SK-N-MC (cell line): ENCODE measurements around the gene TRANK1.

Source experiments
- DNase-seq: peaks from one replicate; pipeline ENCODE4 v3.0.0-alpha.2; 2011; ENCODE audit warnings: low read depth, low spot score
- H3K27ac ChIP-seq: fragments of 200-600 bp; sonication (generic); 2 replicates; pipeline ENCODE4 v1.5.1; 2016; ENCODE audit warnings: mixed run types
- H3K36me3 ChIP-seq: fragments of 200-600 bp; sonication (generic); 2 replicates; pipeline ENCODE4 v1.6.1; 2017; ENCODE audit warnings: antibody characterized with exemption, low read length, mixed read lengths; ENCODE audit not compliant: insufficient read depth
- H3K4me3 ChIP-seq: fragments of 200-600 bp; sonication (generic); 2 replicates; pipeline ENCODE4 v1.5.1; 2016
- H3K9ac ChIP-seq: fragments of 200-600 bp; sonication (generic); 2 replicates; pipeline ENCODE4 v1.8.0; 2017; ENCODE audit warnings: mixed run types, mixed read lengths; ENCODE audit not compliant: insufficient read length
- H3K9me3 ChIP-seq: fragments of 200-600 bp; sonication (generic); 2 replicates; pipeline ENCODE4 v1.6.1; 2017; ENCODE audit warnings: low read depth, mild to moderate bottlenecking, antibody characterized with exemption, low read length, moderate library complexity, mixed read lengths
- EZH2 ChIP-seq: fragments of 200-600 bp; sonication (generic); IDR thresholded peaks from one replicate; pipeline ENCODE4 v1.6.1; 2017; ENCODE audit warnings: antibody characterized with exemption
- FOXP2 ChIP-seq: optimal IDR thresholded peaks from 2 replicates; pipeline ENCODE3; 2011; ENCODE audit warnings: mild to moderate bottlenecking, moderate library complexity; ENCODE audit not compliant: insufficient read depth; ENCODE audit errors: extremely low read length, control extremely low read depth
- POLR2AphosphoS5 ChIP-seq: IDR thresholded peaks from 2 replicates; pipeline ENCODE4 v1.6.1; 2012; ENCODE audit warnings: mild to moderate bottlenecking, low read depth, low read length, borderline replicate concordance

The TRANK1 gene

GRCh38 chr3:36842275-36842674 lies 102.6 kb downstream of the TRANK1 start:
- TF ChIP-seq POLR2AphosphoS5 (no peak), EZH2 (no peak), FOXP2 (no peak)
- no peak for DNase-seq
- Histone ChIP-seq H3K9ac (no peak overlapping the region), H3K27ac (no peak overlapping the region), H3K9me3 (no peaks in the 10 kb centered on the region), H3K36me3 (no peaks in the 10 kb centered on the region), H3K4me3 (no peak overlapping the region)

- TF ChIP-seq FOXP2 (no peak), POLR2AphosphoS5 (no peak), EZH2 (no peak)
- no peak for DNase-seq
- no peaks in the 10 kb centered on the region for H3K36me3 ChIP-seq
- H3K4me3 ChIP-seq = no peak overlapping the region
- no peaks in the 10 kb centered on the region for H3K9me3 ChIP-seq
- no peak overlapping the region for H3K9ac ChIP-seq
- no peak overlapping the region for H3K27ac ChIP-seq
These were observed 104.4 kb downstream of the TRANK1 start for GRCh38 chr3:36840453-36840921.

- DNase-seq = no peak
- Histone ChIP-seq H3K36me3 (no peaks in the 10 kb centered on the region), H3K4me3 (no peak overlapping the region), H3K9ac (no peak overlapping the region), H3K9me3 (no peaks in the 10 kb centered on the region), H3K27ac (no peak overlapping the region)
- TF ChIP-seq FOXP2 (no peak), POLR2AphosphoS5 (no peak), EZH2 (no peak)
These were observed 107.8 kb downstream of the TRANK1 start for GRCh38 chr3:36837089-36837488.

GRCh38 chr3:36833160-36833814 lies 111.6 kb downstream of the TRANK1 start:
- DNase-seq = no peak
- TF ChIP-seq FOXP2 (no peak), POLR2AphosphoS5 (no peak), EZH2 (no peak)
- Histone ChIP-seq H3K36me3 (no peaks in the 10 kb centered on the region), H3K27ac (no peak overlapping the region), H3K9ac (no peak overlapping the region), H3K4me3 (no peak overlapping the region), H3K9me3 (no peaks in the 10 kb centered on the region)

- TF ChIP-seq POLR2AphosphoS5 = no peak
- no peak for TF ChIP-seq EZH2
- no peak for TF ChIP-seq FOXP2
- DNase-seq = no peak
- Histone ChIP-seq H3K4me3 (no peak overlapping the region), H3K9me3 (no peaks in the 10 kb centered on the region), H3K36me3 (no peaks in the 10 kb centered on the region), H3K9ac (no peak overlapping the region), H3K27ac (no peak overlapping the region)
These were observed 112.4 kb downstream of the TRANK1 start for GRCh38 chr3:36832406-36832805.

GRCh38 chr3:36827133-36827532 lies 117.7 kb downstream of the TRANK1 start:
- Histone ChIP-seq H3K4me3 (no peak overlapping the region), H3K27ac (no peak overlapping the region), H3K36me3 (no peaks in the 10 kb centered on the region), H3K9ac (no peak overlapping the region), H3K9me3 (no peaks in the 10 kb centered on the region)
- TF ChIP-seq EZH2 (no peak), POLR2AphosphoS5 (no peak), FOXP2 (no peak)
- no peak for DNase-seq

GRCh38 chr3:36826240-36826639 lies 118.6 kb downstream of the TRANK1 start:
- Histone ChIP-seq H3K9me3 (no peaks in the 10 kb centered on the region), H3K4me3 (no peak overlapping the region), H3K36me3 (no peaks in the 10 kb centered on the region), H3K27ac (no peak overlapping the region), H3K9ac (no peak overlapping the region)
- no peak for DNase-seq
- no peak for TF ChIP-seq EZH2
- no peak for TF ChIP-seq POLR2AphosphoS5
- TF ChIP-seq FOXP2 = no peak

GRCh38 chr3:36824443-36824842 lies 120.4 kb downstream of the TRANK1 start:
- Histone ChIP-seq H3K9me3 (no peaks in the 10 kb centered on the region), H3K9ac (no peak overlapping the region), H3K4me3 (no peak overlapping the region), H3K27ac (no peak overlapping the region), H3K36me3 (no peaks in the 10 kb centered on the region)
- TF ChIP-seq POLR2AphosphoS5 (no peak), FOXP2 (no peak), EZH2 (no peak)
- DNase-seq = no peak

GRCh38 chr3:36823806-36824205 lies 121.0 kb downstream of the TRANK1 start:
- Histone ChIP-seq H3K9ac (no peak overlapping the region), H3K9me3 (no peaks in the 10 kb centered on the region), H3K27ac (no peak overlapping the region), H3K36me3 (no peaks in the 10 kb centered on the region), H3K4me3 (no peak overlapping the region)
- DNase-seq = no peak
- TF ChIP-seq POLR2AphosphoS5 (no peak), EZH2 (no peak), FOXP2 (no peak)
